ENCODE results near the gene UBA6. TPM values are rescaled to one million over a fixed set of nuclear protein-coding genes. Genes with fewer than 3 reads are reported as not detected.
"Not testable (repeated sequence)": the region's sequence is repeated elsewhere in the genome, so short reads cannot be mapped to it uniquely, and the experiment has no call there.

The UBA6 gene
- total RNA-seq, 1 donor from 2014 or later: 69.6 TPM

DNA sequence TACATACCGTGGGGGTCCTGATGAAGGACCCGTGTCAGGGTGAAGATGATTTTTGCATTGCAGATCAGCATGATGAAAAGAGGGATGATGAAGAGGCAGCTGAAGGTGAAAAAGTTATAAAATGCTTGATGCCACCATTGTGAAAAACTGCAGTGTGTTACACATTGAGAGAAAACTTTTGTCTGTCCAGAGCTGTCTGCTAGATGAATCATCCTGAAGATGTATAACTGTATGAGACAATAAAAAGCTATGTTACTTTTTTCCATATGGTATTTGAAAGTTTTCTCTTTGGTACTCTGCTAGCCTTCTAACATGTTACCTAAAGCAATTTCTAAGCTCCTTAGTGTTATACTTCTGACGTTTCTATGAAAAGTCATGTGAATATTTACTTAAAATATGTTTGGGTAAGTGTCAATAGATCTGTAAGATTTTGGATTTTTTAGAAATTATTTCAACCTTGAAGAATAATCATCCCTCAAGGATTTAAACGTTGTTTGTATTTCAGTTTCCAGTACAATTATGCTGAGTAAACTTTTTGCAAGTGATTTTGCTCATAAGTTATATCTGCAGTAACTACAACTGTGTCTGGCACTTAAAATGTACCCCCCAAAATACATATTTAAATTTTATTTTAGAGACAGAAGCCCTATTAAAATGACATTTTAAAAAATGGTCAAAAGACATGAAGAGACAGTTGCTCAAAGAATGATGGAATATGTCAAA, 43.8 kb upstream of the UBA6 start:
- Mint-ChIP-seq H3K27ac (no peak overlapping the region), H3K9me3 (no peaks in the 10 kb centered on the region), H3K4me1 (ENCODE audit: unreplicated experiment) (no peaks in the 10 kb centered on the region), H3K36me3 (peaks cover 4% of the 10 kb centered on the region), H3K27me3 (no peaks in the 10 kb centered on the region), H3K4me3 (no peak overlapping the region)
- DNase-seq (ENCODE audit: extremely low spot score, unreplicated experiment): no peak
- TF ChIP-seq, protein P1, sequence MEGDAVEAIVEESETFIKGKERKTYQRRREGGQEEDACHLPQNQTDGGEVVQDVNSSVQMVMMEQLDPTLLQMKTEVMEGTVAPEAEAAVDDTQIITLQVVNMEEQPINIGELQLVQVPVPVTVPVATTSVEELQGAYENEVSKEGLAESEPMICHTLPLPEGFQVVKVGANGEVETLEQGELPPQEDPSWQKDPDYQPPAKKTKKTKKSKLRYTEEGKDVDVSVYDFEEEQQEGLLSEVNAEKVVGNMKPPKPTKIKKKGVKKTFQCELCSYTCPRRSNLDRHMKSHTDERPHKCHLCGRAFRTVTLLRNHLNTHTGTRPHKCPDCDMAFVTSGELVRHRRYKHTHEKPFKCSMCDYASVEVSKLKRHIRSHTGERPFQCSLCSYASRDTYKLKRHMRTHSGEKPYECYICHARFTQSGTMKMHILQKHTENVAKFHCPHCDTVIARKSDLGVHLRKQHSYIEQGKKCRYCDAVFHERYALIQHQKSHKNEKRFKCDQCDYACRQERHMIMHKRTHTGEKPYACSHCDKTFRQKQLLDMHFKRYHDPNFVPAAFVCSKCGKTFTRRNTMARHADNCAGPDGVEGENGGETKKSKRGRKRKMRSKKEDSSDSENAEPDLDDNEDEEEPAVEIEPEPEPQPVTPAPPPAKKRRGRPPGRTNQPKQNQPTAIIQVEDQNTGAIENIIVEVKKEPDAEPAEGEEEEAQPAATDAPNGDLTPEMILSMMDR (conservative IDR thresholded peaks at IDR 0.05): no peak

DNA sequence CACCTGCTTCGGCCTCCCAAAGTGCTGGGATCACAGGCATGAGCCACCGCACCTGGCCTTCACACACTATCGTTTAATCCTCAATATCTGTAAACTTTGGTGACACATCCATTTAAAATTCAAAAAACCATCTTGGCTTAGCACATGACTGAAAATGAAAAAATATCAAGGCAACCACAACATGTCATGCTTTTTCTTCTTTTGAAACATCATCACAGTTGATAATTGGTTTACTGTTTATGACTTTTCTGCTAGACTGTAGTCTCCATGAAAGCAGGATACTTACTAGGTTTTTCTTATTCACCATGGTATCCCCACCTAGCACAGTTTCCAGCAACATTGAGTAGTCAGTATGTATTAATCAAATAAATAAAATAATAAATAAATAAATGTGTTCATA, 42.2 kb upstream of the UBA6 start:
- peaks cover 4% of the 10 kb centered on the region for H3K36me3 Mint-ChIP-seq
- DNase-seq (ENCODE audit: extremely low spot score, unreplicated experiment): no peak
- TF ChIP-seq, protein P1 (conservative IDR thresholded peaks at IDR 0.05): no peak
- no peaks in the 10 kb centered on the region for H3K27me3 Mint-ChIP-seq
- H3K4me1 Mint-ChIP-seq (ENCODE audit: unreplicated experiment): no peaks in the 10 kb centered on the region
- no peak overlapping the region for H3K27ac Mint-ChIP-seq
- H3K4me3 Mint-ChIP-seq: no peak overlapping the region
- no peaks in the 10 kb centered on the region for H3K9me3 Mint-ChIP-seq

- no peaks in the 10 kb centered on the region for H3K9me3 Mint-ChIP-seq
These were observed 35.3 kb upstream of the UBA6 start for GRCh38 chr4:67736262-67736661.

DNA sequence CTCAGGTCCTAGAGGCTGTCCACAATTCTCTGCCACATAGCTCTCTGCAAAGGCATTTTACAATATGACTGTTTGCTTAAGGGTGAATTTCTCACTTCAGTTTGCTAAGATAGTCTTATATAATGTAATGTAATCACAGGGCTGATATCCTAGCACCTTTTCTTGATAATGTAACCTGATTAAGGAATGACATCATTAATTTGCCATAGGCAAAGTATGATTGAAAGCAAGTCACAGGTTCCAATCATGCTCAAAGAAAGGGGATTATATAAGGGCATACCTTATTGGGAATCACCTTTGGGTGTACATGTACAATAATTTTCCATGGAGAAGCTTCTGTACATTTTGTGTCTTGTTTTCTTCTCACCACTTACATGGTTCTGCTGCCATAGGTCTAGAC, 34.4 kb upstream of the UBA6 start:
- no peak overlapping the region for H3K27ac Mint-ChIP-seq
- peaks cover 7% of the 10 kb centered on the region for H3K36me3 Mint-ChIP-seq
- no peaks in the 10 kb centered on the region for H3K9me3 Mint-ChIP-seq

More at GRCh38 chr4:67736262-67736661, 35.3 kb upstream of the UBA6 start:
- Mint-ChIP-seq H3K27ac (no peak overlapping the region), H3K27me3 (no peaks in the 10 kb centered on the region), H3K4me3 (no peak overlapping the region), H3K4me1 (ENCODE audit: unreplicated experiment) (no peaks in the 10 kb centered on the region), H3K36me3 (peaks cover 7% of the 10 kb centered on the region)
- DNase-seq (ENCODE audit: extremely low spot score, unreplicated experiment): no peak
- TF ChIP-seq, protein P1 (conservative IDR thresholded peaks at IDR 0.05): no peak

DNA sequence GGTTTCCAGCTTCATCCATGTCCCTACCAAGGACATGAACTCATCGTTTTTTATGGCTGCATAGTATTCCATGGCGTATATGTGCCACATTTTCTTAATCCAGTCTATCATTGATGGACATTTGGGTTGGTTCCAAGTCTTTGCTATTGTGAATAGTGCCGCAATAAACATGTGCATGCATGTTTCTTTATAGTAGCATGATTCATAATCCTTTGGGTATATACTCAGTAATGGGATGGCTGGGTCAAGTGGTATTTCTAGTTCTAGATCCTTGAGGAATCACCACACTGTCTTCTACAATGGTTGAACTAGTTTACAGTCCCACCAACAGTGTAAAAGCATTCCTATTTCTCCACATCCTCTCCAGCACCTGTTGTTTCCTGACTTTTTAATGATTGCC, 29.6 kb upstream of the UBA6 start:
- H3K27ac Mint-ChIP-seq; DNase-seq (ENCODE audit: extremely low spot score, unreplicated experiment); H3K4me1 Mint-ChIP-seq (ENCODE audit: unreplicated experiment); H3K9me3 Mint-ChIP-seq; H3K36me3 Mint-ChIP-seq; H3K4me3 Mint-ChIP-seq; H3K27me3 Mint-ChIP-seq: not testable (repeated sequence)

More for the DNA sequence above, 34.4 kb upstream of the UBA6 start:
- no peak for DNase-seq (ENCODE audit: extremely low spot score, unreplicated experiment)
- Mint-ChIP-seq H3K4me1 (ENCODE audit: unreplicated experiment) (no peaks in the 10 kb centered on the region), H3K27me3 (no peaks in the 10 kb centered on the region), H3K4me3 (no peak overlapping the region)
- TF ChIP-seq, protein P1 (conservative IDR thresholded peaks at IDR 0.05): no peak

GRCh38 chr4:67727124-67727850, 26.3 kb upstream of the UBA6 start:
- no peaks in the 10 kb centered on the region for H3K4me1 Mint-ChIP-seq (ENCODE audit: unreplicated experiment)
- TF ChIP-seq, protein P1 (conservative IDR thresholded peaks at IDR 0.05): no peak

More at GRCh38 chr4:67727124-67727850, 26.3 kb upstream of the UBA6 start:
- no peak overlapping the region for H3K4me3 Mint-ChIP-seq
- H3K27me3 Mint-ChIP-seq: no peaks in the 10 kb centered on the region
- no peak for DNase-seq (ENCODE audit: extremely low spot score, unreplicated experiment)
- H3K9me3 Mint-ChIP-seq: no peaks in the 10 kb centered on the region
- H3K36me3 Mint-ChIP-seq: peaks cover 3% of the 10 kb centered on the region
- H3K27ac Mint-ChIP-seq: peak overlapping the region; percentile 17

All from type B pancreatic cell (in vitro differentiated cells).